Measurements from ENCODE around the gene CARD14.

Gene CARD14

GRCh38 chr17:80212962-80213642 lies 43.3 kb downstream of the CARD14 start:
- no peak for DNase-seq

DNA sequence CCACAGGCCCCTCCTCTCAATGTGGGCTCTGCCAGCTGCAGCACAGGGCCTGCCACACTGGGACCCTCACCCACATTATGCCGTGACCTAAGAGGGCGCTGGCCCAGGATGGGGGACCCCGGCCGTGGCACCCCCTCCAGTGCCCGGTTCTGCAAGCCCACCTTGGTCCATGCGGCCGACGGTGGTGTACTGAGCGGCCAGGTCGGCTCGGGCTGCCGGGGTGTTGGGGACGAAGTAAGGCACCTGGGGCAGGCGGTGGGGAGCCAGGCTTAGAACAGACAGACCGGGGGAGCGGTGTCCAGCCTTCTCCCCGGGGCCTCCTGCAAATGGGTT lies 43.8 kb downstream of the CARD14 start:
- DNase-seq: no peak

DNA sequence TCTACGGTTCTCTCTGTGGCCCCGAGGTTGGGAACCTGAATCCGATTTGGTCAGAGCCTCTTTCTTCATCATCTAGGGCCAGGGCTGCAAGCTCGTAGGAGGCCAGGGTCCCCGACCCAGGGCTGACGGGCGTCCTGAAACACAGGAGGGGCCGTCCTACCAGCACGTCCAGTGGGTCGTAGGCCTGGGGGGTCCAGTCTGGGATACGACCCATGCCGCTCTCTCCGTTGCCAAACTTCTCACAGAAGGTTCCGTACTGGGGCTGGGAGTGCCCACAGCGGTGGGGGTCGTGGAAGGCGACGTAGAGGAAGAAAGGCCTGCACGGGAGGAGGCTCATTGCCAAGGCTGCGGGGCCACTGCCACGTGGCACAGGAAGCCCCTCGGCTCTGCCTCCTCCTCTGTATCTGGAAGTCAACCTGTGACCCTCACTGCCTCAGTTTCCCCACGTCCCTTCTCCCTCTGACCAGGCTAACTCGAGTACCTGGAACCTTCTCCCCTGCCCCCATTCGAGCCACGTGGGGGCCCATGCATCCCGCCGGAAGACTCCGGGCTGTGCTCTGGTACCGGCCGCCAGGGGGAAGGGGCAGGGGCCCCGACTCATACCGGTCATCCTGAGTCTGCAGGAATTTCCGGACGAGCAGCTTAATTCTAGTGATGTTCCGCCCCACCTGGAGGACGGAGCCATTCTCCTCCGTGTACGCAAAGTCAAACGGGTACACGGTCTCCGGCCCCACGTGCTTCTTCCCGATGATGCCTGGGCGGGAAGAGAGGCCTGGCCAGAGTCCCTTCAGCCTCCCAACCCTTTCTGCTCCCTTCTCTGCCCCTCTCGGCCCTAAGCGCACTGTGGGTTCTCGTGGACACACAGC lies 44.4 kb downstream of the CARD14 start:
- no peak for DNase-seq

GRCh38 chr17:80214878-80215210 lies 45.0 kb downstream of the CARD14 start:
- DNase-seq: no peak

DNA sequence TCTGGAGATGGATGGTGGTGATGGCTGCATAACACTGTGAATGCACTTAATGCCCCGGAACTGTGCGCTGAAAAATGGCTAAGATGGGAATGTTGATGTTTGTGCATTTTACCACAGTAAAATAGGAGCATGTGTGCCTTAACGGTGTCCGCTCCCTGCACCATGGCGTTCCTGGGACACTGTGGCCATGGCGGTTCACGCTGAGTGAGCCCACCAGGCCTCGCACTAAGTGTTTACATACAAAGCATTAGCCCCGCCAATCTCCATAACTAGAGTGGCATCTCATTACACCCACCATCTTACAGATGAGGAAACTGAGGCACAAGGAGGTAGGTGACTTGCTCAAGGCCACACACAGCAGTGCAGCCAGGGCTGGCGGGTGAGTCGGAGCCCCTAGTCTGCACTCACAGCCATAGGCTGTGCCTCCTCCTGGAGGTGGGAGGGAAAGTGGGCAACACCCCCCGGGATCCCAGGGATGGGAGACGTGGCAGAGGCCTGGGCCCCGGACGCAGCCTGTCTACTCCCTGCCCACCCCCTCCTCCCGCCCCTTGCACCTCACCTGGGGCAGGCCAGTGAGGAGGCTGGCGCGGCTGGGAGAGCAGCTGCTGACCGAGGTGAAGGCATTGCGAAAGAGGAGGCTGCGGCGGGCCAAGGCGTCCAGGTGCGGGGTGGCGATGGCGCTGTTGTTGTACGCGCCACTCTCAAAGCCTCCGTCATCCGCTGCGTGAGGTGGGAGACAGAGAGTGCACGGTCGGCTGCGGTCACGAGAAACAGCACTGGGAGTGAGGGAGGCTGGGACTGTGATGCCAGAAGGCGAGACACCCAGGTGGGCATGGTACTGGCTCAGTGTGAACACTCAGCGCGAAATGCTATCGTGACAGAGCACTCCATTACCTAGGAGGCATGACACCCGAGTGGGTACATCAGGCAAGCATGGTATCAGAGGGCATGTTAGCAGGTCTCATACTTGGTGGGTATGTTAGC lies 46.9 kb downstream of the CARD14 start:
- DNase-seq: no peak

- no peak for DNase-seq
These were observed 48.0 kb downstream of the CARD14 start for GRCh38 chr17:80217703-80218362.

- no peak for DNase-seq
These were observed 48.6 kb downstream of the CARD14 start for GRCh38 chr17:80218391-80218790.

DNA sequence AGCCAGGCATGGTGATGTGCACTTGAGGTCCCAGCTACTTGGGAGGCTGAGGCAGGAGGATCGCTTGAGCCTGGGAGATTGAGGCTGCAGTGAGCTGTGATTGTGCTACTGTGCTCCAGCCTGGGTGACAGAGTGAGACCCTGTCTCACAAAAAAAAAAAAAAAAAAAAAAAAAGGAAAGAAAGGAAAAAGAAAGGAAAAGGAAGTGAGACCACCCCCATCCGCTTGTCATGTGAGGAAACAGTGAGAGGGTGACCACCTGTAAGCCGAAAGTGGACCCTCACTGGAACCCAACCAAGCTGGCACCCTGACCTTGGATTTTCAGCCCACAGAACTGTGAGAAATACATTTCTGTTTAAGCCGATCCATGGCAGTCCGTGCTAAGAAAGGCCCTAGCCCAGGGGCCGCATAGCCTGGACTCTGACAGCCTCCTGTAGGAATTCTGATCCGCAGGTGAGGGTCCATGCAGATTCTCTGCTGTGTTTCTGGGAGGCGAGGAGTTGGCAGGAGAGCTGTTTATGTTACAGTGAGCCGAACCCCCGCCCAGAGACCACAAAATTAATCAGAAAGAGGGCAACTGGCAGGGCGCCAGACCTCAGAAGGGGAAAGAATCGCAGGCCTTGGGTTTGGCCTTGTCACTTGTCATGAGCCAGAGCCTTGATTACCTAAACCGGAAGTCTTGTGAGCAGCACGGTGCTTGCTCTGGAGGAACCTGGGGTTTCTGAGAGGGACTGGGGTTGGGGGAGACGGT lies 49.4 kb downstream of the CARD14 start:
- DNase-seq: no peak

GRCh38 chr17:80219763-80220053 lies 49.9 kb downstream of the CARD14 start:
- no peak for DNase-seq

- peak; percentile 7 for DNase-seq
These were observed 50.4 kb downstream of the CARD14 start, which contains the start of the genes SGSH and SLC26A11 for GRCh38 chr17:80220054-80220735. SGSH (minus strand) TSS chr17:80220333; CDS start chr17:80220313, 20 bp downstream. SLC26A11 (plus strand) TSS chr17:80220427; CDS start chr17:80221561, 1,134 bp downstream.

DNA sequence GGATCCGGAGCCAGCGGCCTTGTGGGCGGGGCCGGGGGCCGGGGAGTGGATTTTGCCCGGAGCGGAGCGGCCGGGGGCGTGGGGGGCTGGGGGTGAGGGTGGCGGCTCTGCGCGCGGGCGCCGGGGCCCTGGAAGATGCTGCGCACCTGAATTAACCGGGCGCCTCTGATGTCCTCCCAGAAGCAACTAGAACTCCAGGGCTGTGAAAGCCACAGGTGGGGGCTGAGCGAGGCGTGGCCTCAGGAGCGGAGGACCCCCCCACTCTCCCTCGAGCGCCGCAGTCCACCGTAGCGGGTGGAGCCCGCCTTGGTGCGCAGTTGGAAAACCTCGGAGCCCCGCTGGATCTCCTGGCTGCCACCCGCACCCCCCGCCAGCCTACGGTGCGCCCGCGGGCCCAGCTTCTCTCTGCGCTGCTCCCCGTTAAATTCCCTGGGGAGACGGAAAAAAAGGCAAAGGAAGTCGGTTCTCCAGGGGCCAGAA lies 50.9 kb downstream of the CARD14 start:
- no peak for DNase-seq

GRCh38 chr17:80221351-80222105 lies 51.7 kb downstream of the CARD14 start:
- no peak for DNase-seq

DNA sequence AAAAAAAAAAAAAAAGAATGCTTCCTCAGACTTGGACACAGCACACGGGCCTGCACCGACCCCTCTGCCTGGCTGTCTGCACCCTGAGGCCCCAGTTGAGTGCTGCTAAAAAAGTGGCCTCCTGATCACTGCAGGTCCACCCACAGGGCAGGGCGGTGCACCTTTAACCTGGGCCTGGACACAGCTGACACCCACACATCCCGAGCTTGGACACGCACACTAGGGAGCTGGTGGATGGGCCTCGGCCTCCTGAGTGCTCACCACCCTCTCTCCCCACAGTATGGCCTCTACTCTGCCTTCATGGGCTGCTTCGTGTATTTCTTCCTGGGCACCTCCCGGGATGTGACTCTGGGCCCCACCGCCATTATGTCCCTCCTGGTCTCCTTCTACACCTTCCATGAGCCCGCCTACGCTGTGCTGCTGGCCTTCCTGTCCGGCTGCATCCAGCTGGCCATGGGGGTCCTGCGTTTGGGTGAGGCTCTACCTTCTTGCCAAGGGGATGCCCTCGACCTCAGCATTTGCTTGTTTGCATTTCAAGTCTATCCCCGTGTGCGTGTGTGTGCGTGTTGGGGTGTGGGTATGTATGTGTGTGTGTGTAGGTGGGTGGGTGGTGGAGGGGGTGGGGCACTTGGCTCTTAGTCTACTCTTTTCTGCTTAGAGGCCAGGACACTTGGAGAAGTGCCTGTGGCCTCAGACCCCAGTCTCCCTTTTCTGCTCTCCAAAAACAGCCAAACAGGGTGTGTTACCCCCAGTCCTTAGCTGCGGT lies 52.7 kb downstream of the CARD14 start:
- no peak for DNase-seq

DNA sequence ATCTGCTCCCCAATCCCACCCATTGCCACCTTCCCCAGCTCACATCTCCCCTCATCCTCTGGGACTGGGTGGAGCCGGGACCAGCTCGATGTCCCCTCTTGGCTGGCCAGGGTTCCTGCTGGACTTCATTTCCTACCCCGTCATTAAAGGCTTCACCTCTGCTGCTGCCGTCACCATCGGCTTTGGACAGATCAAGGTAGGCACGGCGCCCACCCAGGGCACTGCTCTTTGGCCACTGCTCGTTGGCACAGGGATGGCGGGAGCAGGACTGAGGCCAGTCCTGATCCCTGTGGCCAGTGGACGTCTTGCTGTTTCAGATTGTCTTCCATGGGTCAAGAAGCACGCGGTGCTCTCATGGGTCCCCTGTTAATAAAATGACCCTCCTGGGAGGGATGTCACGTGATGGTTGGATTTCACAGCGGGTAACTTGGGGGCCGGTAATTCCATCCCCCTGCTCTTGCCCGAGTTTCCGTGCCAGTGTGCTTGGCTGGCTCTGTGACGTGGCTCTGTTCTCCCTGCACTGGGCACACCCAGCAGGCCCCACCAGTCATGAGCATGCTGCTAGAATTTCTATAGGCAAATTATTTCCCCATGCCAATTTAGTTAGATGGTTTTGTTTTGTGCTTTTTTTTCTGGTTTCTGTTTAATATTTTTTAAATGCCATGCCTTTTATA lies 53.4 kb downstream of the CARD14 start:
- DNase-seq: no peak

DNA sequence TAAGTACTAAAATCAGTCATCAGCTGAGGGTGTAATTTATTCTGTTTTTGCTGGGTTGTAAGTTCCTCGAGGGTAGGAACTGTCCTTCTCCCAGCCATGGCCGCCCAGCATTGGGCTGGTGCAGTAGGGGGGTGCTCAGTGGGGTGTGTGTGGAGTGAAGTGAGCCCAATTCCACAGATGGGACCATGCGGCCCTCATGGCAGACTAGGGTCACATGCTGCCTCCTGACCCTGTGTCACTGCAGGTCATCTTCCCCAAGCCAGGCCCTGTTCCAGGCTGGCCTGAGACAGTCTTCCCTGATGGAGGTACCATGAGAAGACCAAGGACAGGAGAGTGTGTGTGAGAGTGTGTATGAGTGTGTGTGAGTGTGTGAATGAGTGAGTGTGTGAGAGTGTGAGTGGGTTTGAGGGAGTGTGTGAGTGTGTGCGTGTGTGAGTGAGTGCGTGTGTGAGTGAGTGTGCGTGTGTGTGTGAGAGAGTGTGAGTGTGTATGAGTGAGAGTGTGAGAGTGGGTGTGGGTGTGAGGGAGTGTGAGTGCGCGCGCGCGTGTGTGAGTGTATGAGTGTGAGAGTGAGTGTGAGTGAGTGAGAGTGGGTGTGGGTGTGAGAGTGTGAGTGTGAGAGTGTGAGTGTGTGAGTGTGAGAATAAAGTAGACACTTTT lies 54.1 kb downstream of the CARD14 start:
- DNase-seq: no peak

DNA sequence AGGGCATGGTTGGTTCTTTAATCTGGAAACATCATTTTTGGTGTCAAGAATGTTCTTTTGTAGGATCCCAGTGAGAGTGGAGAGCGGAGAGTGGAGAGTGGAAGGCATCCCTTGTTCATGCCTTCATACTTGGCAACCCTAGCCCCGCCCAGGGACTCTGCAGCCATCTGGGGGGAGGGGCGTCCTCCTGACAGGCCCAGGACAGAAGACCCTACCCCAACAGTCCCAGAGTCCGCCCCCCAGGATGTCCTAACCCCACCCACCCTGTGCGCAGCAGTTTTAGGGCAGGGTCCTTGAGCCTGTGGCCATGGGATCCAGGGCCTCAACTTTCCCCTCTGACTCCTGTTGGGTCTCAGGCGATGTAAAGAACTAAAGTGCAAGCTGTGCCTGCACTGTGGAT lies 54.9 kb downstream of the CARD14 start:
- DNase-seq: no peak

DNA sequence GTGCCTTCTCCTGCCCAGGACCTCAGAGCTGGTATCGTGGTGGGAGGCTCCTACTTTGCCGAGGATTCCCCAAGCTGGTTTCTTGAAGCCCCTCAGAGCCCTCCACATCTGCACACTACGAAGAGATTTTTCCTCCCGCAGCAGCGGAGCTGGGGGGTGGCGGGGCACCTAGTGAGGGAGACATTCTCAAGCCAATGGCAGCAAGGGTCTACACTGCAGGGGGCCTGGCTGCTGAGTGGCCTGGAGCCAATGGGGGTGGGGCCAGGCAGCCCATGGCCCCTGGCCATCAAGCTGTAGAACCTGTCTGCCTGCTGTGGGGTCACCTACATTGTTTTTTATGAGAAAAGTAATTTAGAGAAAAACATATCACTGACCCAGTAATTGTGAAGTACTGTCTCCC lies 55.4 kb downstream of the CARD14 start:
- no peak for DNase-seq

- DNase-seq: no peak
These were observed 57.3 kb downstream of the CARD14 start for GRCh38 chr17:80227156-80227555.

DNA sequence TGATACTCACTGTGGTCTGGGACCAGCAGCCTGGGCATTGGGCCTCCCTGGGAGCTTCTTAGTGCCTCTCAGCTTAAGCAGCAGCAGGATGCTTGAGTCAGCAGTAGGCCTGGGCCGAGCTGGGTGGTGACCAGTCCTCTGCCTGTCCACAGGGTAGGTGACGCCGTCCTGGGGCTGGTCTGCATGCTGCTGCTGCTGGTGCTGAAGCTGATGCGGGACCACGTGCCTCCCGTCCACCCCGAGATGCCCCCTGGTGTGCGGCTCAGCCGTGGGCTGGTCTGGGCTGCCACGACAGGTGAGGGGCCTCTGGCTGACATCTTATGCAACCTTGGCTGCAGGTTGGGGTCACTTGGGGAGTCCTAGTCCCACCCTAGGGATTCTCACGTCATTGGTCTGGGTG lies 57.8 kb downstream of the CARD14 start:
- no peak for DNase-seq
